ENCODE results near the gene TANGO2. TPM values are rescaled to one million over a fixed set of nuclear protein-coding genes. Genes with fewer than 3 reads are reported as not detected.

TANGO2 gene
- total and polyA plus RNA-seq, 10 of the 15 experiments (the other 5 are each of a cell fraction or from before 2014, with no cell fraction given): 4.0 to 24.8 (median 20.9) TPM

DNA sequence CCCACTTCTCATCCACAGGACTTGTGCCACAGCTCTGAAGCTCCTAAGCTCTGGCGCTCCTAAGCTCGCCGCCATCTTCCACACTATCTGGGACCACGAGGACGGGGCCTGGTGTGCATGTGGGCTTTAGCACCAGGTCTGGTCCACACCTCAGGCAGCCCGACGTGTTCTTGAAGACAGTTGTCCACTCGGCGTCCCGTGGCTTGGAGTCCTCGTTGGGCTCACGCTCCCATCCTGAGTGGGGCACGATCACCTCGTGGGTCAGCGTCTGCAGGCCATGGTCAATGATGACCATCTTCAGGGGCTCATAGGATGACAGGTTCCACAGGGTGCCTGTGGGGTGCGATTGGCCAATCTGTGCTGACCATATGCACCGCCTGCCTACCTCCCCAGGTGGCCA, 42.2 kb upstream of the TANGO2 start (continued):
- TF ChIP-seq ZNF592 (IDR thresholded peaks at IDR 0.05) (no peak), CBX5 (IDR thresholded peaks at IDR 0.05; ENCODE audit: low read depth) (no peak), IKZF2 (IDR thresholded peaks at IDR 0.05) (no peak), MYB (IDR thresholded peaks at IDR 0.05; ENCODE audit: borderline replicate concordance, low read depth, low read length) (no peak), FOS (IDR thresholded peaks at IDR 0.05; ENCODE audit: borderline replicate concordance, extremely low read depth, insufficient read length) (no peak), RBBP5 (conservative IDR thresholded peaks at IDR 0.05) (no peak), GABPA (IDR thresholded peaks at IDR 0.05; ENCODE audit: low read depth) (no peak), PAX5 (IDR thresholded peaks at IDR 0.05; ENCODE audit: borderline replicate concordance, low read depth, low read length) (no peak), SP1 (IDR thresholded peaks at IDR 0.05; ENCODE audit: low read depth, low read length) (no peak)
- TF ChIP-seq, protein P1, sequence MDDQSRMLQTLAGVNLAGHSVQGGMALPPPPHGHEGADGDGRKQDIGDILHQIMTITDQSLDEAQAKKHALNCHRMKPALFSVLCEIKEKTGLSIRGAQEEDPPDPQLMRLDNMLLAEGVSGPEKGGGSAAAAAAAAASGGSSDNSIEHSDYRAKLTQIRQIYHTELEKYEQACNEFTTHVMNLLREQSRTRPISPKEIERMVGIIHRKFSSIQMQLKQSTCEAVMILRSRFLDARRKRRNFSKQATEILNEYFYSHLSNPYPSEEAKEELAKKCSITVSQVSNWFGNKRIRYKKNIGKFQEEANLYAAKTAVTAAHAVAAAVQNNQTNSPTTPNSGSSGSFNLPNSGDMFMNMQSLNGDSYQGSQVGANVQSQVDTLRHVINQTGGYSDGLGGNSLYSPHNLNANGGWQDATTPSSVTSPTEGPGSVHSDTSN (IDR thresholded peaks at IDR 0.05; ENCODE audit: insufficient replicate concordance, low read depth, low read length): no peak
